HepG2 (cell line): ENCODE results near the gene ISG20L2. TPM values are rescaled to one million over a fixed set of nuclear protein-coding genes. Genes with fewer than 3 reads are reported as not detected.

Source experiments
- AHR ChIP-seq: IDR thresholded peaks from 2 replicates; pipeline ENCODE4 v1.6.1; 2018; ENCODE audit warnings: missing genetic modification reagents, missing compliant biosample characterization
- CREB3 ChIP-seq: sonication (generic); formaldehyde crosslinking; IDR thresholded peaks from 2 replicates; pipeline ENCODE4 v1.5.0; 2020; ENCODE audit warnings: missing genetic modification reagents
- KLF6 ChIP-seq: IDR thresholded peaks from 2 replicates; pipeline ENCODE4 v1.8.0; 2016; ENCODE audit warnings: missing biosample characterization, missing genetic modification reagents
- MEIS1 ChIP-seq: sonication (generic); formaldehyde crosslinking; IDR thresholded peaks from 2 replicates; pipeline ENCODE4 v1.9.0; 2021; ENCODE audit warnings: mild to moderate bottlenecking, missing genetic modification reagents, moderate library complexity, borderline replicate concordance
- PHF8 ChIP-seq: sonication (generic); formaldehyde crosslinking; IDR thresholded peaks from 2 replicates; pipeline ENCODE4 v1.5.0; 2020; ENCODE audit warnings: missing genetic modification reagents
- POLR2G ChIP-seq: fragments of 200-400 bp; formaldehyde crosslinking; IDR thresholded peaks from 2 replicates; pipeline ENCODE4 v1.6.1; 2018; ENCODE audit warnings: mild to moderate bottlenecking, low read depth, low read length, moderate library complexity
- ZBTB33 ChIP-seq: sonication (generic); formaldehyde crosslinking; IDR thresholded peaks from 2 replicates; pipeline ENCODE4 v1.4.0; 2020; ENCODE audit warnings: missing genetic modification reagents
- ZNF230 ChIP-seq: sonication (generic); formaldehyde crosslinking; IDR thresholded peaks from 2 replicates; pipeline ENCODE4 v1.4.0; 2020; ENCODE audit warnings: mild to moderate bottlenecking, missing genetic modification reagents
- ZNF704 ChIP-seq: sonication (generic); formaldehyde crosslinking; IDR thresholded peaks from 2 replicates; pipeline ENCODE4 v1.8.1; 2023; ENCODE audit warnings: mild to moderate bottlenecking, inconsistent platforms, moderate library complexity, missing genetic modification reagents, borderline replicate concordance
- polyA plus RNA-seq, 8 experiments: library from polyadenylated mRNA; depleted of rRNA in 3 of 8; stranded (reverse) in 7 of 8; unstranded in 1 of 8; fragments of >200 nt; fragmentation: Illumina TruSeq in 4 of 8; extraction: Trizol in 4 of 8; gene quantifications; 2 replicates each; pipeline versions ENCODE4 v1.2.1 to v1.2.3, GENCODE V29; 2011 to 2016; ENCODE audit warnings: low read depth in 4 of 8, missing spikeins in 1 of 8, mixed read lengths in 1 of 8; ENCODE audit not compliant: insufficient read depth in 1 of 8
- total RNA-seq, 5 experiments: library from RNA; depleted of rRNA; stranded (reverse); fragments of >200 nt; fragmentation: Illumina TruSeq; extraction: Trizol; gene quantifications; 2 replicates each; pipeline ENCODE4 v1.2.3, GENCODE V29; 2016; ENCODE audit warnings: low read depth in 1 of 5
- TF ChIP-seq, protein P1 (sequence below): sonication (generic); formaldehyde crosslinking; conservative IDR thresholded peaks from 2 replicates; pipeline ENCODE4 v1.4.0; 2020; ENCODE audit warnings: missing genetic modification reagents
- TF ChIP-seq, protein P2 (sequence below): sonication (generic); formaldehyde crosslinking; IDR thresholded peaks from 2 replicates; pipeline ENCODE4 v1.8.0; 2022; ENCODE audit warnings: mild to moderate bottlenecking, missing genetic modification reagents, moderate library complexity
- TF ChIP-seq, protein P3 (sequence below): sonication (generic); formaldehyde crosslinking; IDR thresholded peaks from 2 replicates; pipeline ENCODE4 v1.4.0; 2020; ENCODE audit warnings: mild to moderate bottlenecking, missing genetic modification reagents

ISG20L2 gene
- total and polyA plus RNA-seq, 2 of the 13 experiments (the other 11 are each of a cell fraction or from before 2014, with no cell fraction given): 19.8 to 21.3 TPM

GRCh38 chr1:156728599-156729462 lies at the start of gene ISG20L2 (continued):
- TF ChIP-seq ZNF704 (no peak), POLR2G (peak; percentile 77), CREB3 (CRISPR knock-in tag) (0 out of 2 replicates have a peak, but pooled peaks have one; percentile 16), ZNF230 (no peak), KLF6 (CRISPR knock-in tag) (no peak), MEIS1 (CRISPR knock-in tag) (no peak; the same call in 1 of the 2 replicates), PHF8 (CRISPR knock-in tag) (peak; percentile 81), ZBTB33 (no peak), AHR (CRISPR knock-in tag) (no peak)
- TF ChIP-seq, protein P1, sequence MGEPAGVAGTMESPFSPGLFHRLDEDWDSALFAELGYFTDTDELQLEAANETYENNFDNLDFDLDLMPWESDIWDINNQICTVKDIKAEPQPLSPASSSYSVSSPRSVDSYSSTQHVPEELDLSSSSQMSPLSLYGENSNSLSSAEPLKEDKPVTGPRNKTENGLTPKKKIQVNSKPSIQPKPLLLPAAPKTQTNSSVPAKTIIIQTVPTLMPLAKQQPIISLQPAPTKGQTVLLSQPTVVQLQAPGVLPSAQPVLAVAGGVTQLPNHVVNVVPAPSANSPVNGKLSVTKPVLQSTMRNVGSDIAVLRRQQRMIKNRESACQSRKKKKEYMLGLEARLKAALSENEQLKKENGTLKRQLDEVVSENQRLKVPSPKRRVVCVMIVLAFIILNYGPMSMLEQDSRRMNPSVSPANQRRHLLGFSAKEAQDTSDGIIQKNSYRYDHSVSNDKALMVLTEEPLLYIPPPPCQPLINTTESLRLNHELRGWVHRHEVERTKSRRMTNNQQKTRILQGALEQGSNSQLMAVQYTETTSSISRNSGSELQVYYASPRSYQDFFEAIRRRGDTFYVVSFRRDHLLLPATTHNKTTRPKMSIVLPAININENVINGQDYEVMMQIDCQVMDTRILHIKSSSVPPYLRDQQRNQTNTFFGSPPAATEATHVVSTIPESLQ: no peak
- TF ChIP-seq, protein P2, sequence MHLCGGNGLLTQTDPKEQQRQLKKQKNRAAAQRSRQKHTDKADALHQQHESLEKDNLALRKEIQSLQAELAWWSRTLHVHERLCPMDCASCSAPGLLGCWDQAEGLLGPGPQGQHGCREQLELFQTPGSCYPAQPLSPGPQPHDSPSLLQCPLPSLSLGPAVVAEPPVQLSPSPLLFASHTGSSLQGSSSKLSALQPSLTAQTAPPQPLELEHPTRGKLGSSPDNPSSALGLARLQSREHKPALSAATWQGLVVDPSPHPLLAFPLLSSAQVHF (CRISPR knock-in tag): no peak
- TF ChIP-seq, protein P3, sequence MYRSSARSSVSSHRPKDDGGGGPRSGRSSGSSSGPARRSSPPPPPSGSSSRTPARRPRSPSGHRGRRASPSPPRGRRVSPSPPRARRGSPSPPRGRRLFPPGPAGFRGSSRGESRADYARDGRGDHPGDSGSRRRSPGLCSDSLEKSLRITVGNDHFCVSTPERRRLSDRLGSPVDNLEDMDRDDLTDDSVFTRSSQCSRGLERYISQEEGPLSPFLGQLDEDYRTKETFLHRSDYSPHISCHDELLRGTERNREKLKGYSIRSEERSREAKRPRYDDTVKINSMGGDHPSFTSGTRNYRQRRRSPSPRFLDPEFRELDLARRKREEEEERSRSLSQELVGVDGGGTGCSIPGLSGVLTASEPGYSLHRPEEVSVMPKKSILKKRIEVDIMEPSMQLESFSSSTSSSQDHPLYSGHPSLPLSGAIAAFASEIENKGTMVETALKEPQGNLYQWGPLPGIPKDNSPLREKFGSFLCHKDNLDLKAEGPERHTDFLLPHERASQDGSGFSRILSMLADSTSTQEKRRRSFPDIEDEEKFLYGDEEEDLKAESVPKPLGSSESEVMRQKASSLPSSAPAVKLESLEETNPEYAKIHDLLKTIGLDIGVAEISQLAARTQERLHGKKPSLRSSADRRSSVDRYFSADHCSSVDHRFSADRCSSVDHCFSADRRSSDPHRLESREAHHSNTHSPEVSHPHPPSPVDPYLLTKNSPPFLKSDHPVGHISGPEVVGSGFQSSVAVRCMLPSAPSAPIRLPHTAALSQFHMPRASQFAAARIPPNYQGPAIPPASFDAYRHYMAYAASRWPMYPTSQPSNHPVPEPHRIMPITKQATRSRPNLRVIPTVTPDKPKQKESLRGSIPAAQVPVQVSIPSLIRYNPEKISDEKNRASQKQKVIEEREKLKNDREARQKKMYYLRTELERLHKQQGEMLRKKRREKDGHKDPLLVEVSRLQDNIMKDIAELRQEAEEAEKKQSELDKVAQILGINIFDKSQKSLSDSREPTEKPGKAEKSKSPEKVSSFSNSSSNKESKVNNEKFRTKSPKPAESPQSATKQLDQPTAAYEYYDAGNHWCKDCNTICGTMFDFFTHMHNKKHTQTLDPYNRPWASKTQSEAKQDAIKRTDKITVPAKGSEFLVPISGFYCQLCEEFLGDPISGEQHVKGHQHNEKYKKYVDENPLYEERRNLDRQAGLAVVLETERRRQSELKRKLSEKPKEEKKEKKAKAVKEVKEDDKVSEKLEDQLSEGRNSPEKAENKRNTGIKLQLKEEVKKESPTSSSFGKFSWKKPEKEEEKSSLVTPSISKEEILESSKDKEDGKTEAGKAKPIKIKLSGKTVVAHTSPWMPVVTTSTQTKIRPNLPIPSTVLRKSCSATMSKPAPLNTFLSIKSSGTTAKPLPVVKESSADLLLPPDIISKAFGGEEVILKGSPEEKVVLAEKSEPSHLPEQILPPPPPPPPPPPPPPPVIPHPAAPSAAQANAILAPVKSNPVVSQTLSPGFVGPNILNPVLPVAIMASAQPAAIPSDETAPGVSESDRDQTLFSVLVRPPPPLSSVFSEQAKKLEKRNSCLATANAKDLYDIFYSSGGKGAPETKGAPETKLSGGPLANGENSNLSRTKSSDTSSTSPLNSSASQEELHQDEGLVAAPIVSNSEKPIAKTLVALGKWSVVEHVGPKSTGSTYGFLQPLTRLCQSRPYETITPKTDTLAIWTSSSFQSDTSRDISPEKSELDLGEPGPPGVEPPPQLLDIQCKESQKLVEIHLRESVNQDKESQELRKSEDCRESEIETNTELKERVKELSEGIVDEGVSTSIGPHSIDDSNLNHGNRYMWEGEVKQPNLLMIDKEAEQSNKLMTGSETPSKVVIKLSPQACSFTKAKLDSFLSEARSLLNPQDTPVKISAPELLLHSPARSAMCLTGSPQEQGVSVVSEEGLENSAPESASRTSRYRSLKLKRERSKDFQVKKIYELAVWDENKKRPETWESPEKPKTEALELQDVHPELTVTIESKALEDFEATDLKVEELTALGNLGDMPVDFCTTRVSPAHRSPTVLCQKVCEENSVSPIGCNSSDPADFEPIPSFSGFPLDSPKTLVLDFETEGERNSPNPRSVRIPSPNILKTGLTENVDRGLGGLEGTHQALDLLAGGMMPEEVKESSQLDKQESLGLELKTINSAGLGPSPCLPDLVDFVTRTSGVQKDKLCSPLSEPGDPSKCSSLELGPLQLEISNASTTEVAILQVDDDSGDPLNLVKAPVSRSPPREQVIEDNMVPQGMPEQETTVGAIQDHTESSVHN: no peak
